Activated CD4-positive, alpha-beta memory T cell treated with anti-CD3 and anti-CD28 coated beads for 36 hours (primary cell): ENCODE results near the gene HOXD12. TPM values are rescaled to one million over a fixed set of nuclear protein-coding genes. Genes with fewer than 3 reads are reported as not detected.

ENCODE experiments used
- CTCF ChIA-PET: fragments of 350-600 bp; sonication (Branson Sonifier 250); formaldehyde crosslinking; loops from one replicate; lab custom pipeline; 2021; ENCODE audit warnings: antibody characterized with exemption, inconsistent platforms; lab: Charles Lee
- POLR2A ChIA-PET: fragments of 350-600 bp; sonication (Branson Sonifier 250); formaldehyde crosslinking; loops from one replicate; lab custom pipeline; 2021; ENCODE audit warnings: antibody characterized with exemption; lab: Charles Lee
- DNase-seq: peaks from one replicate; pipeline ENCODE4 v3.0.0-alpha.2; 2020
- H3K27ac Mint-ChIP-seq: one replicate; pipeline ENCODE4 v1.8.0; 2021; ENCODE audit warnings: mixed read lengths
- H3K27me3 Mint-ChIP-seq: one replicate; pipeline ENCODE4 v1.8.0; 2021; ENCODE audit warnings: mixed read lengths
- H3K36me3 Mint-ChIP-seq: one replicate; pipeline ENCODE4 v1.8.0; 2021; ENCODE audit warnings: mixed read lengths
- H3K4me1 Mint-ChIP-seq: one replicate; pipeline ENCODE4 v1.8.0; 2021; ENCODE audit warnings: low read depth, mixed read lengths
- H3K4me3 Mint-ChIP-seq: one replicate; pipeline ENCODE4 v1.8.0; 2021; ENCODE audit warnings: mild to moderate bottlenecking, mixed read lengths
- H3K9me3 Mint-ChIP-seq: one replicate; pipeline ENCODE4 v1.8.0; 2021; ENCODE audit warnings: mixed read lengths
- intact Hi-C: fragments of 100-400 bp; cut with micrococcal nuclease; formaldehyde crosslinking; loops from one replicate; pipeline ENCODE4 v1.15.1; 2023
- total RNA-seq, 2 experiments: library from RNA; stranded (reverse); gene quantifications; one replicate each; pipeline ENCODE4 v1.2.3, GENCODE V29; 2021

HOXD12 gene
- total RNA-seq, 2 experiments from 2014 or later: not detected

GRCh38 chr2:176089843-176090395 lies 9.7 kb upstream of the HOXD12 start:
- Mint-ChIP-seq H3K27ac (no peak overlapping the region), H3K9me3 (no peaks in the 10 kb centered on the region), H3K27me3 (peaks cover 87% of the 10 kb centered on the region), H3K36me3 (peaks cover 9% of the 10 kb centered on the region), H3K4me3 (no peak overlapping the region), H3K4me1 (peaks cover 17% of the 10 kb centered on the region)
- intact Hi-C loops: loop anchor here (2.0 to 10.0 kb wide), 3 partner anchors 72 to 885 kb away; no protein-coding TSS in a partner anchor
- ChIA-PET CTCF (interaction anchor here (1.2 to 1.7 kb wide), 2 partner anchors 37 to 400 kb away, joined by 4 to 7 read pairs; no protein-coding TSS in a partner anchor), POLR2A (no interaction called here)
- no peak for DNase-seq

- intact Hi-C loops: loop anchor here (10.0 kb wide), 1 partner anchor 886 kb away; no protein-coding TSS in a partner anchor
- CTCF ChIA-PET: no interaction called here
- no peaks in the 10 kb centered on the region for H3K9me3 Mint-ChIP-seq
- H3K4me1 Mint-ChIP-seq: peaks cover 17% of the 10 kb centered on the region
- H3K27ac Mint-ChIP-seq: no peak overlapping the region
- POLR2A ChIA-PET: no interaction called here
- DNase-seq: no peak
- peaks cover 87% of the 10 kb centered on the region for H3K27me3 Mint-ChIP-seq
- H3K4me3 Mint-ChIP-seq: no peak overlapping the region
- peaks cover 9% of the 10 kb centered on the region for H3K36me3 Mint-ChIP-seq
These were observed 8.7 kb upstream of the HOXD12 start for GRCh38 chr2:176090862-176091261.

- peaks cover 22% of the 10 kb centered on the region for H3K4me1 Mint-ChIP-seq
- peak overlapping the region; percentile 29 for H3K4me3 Mint-ChIP-seq
- H3K9me3 Mint-ChIP-seq: no peaks in the 10 kb centered on the region
- no peak for DNase-seq
- peaks cover 9% of the 10 kb centered on the region for H3K36me3 Mint-ChIP-seq
- ChIA-PET CTCF (no interaction called here), POLR2A (no interaction called here)
- H3K27me3 Mint-ChIP-seq: peaks cover 88% of the 10 kb centered on the region
- intact Hi-C loops: loop anchor here (10.0 kb wide), 1 partner anchor 887 kb away; no protein-coding TSS in a partner anchor
- peak overlapping the region; percentile 33 for H3K27ac Mint-ChIP-seq
These were observed 8.0 kb upstream of the HOXD12 start for GRCh38 chr2:176091329-176092258.

GRCh38 chr2:176092270-176093144 lies 7.1 kb upstream of the HOXD12 start, which contains the start of gene HOXD13:
HOXD13 (plus strand) TSS chr2:176092721; CDS start chr2:176092891, 170 bp downstream.
- ChIA-PET CTCF (no interaction called here), POLR2A (no interaction called here)
- Mint-ChIP-seq H3K27me3 (peaks cover 87% of the 10 kb centered on the region), H3K27ac (peak within 1 kb of the TSS; percentile 33), H3K9me3 (no peaks in the 10 kb centered on the region), H3K4me3 (peak within 1 kb of the TSS; percentile 29), H3K4me1 (peaks cover 25% of the 10 kb centered on the region), H3K36me3 (peaks cover 6% of the 10 kb centered on the region)
- DNase-seq: no peak
- intact Hi-C loops: loop anchor here (10.0 kb wide), 1 partner anchor 888 kb away; no protein-coding TSS in a partner anchor

GRCh38 chr2:176093145-176093897 lies 6.3 kb upstream of the HOXD12 start:
- Mint-ChIP-seq H3K4me1 (peaks cover 27% of the 10 kb centered on the region), H3K27me3 (peaks cover 87% of the 10 kb centered on the region), H3K36me3 (peaks cover 6% of the 10 kb centered on the region), H3K4me3 (no peak overlapping the region), H3K9me3 (no peaks in the 10 kb centered on the region), H3K27ac (no peak overlapping the region)
- intact Hi-C loops: loop anchor here (10.0 kb wide), 1 partner anchor 889 kb away; no protein-coding TSS in a partner anchor
- no peak for DNase-seq
- ChIA-PET POLR2A (no interaction called here), CTCF (interaction anchor here (0.8 to 5.8 kb wide), 3 partner anchors 14 to 404 kb away, joined by 3 to 130 read pairs (median 3); no protein-coding TSS in a partner anchor)

GRCh38 chr2:176093898-176094249 lies 5.7 kb upstream of the HOXD12 start:
- Mint-ChIP-seq H3K9me3 (no peaks in the 10 kb centered on the region), H3K27me3 (peaks cover 85% of the 10 kb centered on the region), H3K4me1 (peaks cover 25% of the 10 kb centered on the region), H3K27ac (no peak overlapping the region), H3K4me3 (no peak overlapping the region), H3K36me3 (peaks cover 6% of the 10 kb centered on the region)
- ChIA-PET POLR2A (no interaction called here), CTCF (interaction anchor here (0.8 to 5.8 kb wide), 3 partner anchors 14 to 405 kb away, joined by 3 to 130 read pairs (median 3); no protein-coding TSS in a partner anchor)
- intact Hi-C loops: loop anchor here (10.0 kb wide), 1 partner anchor 889 kb away; no protein-coding TSS in a partner anchor
- no peak for DNase-seq

GRCh38 chr2:176094349-176094748 lies 5.2 kb upstream of the HOXD12 start:
- POLR2A ChIA-PET: no interaction called here
- Mint-ChIP-seq H3K27ac (no peak overlapping the region), H3K4me3 (no peak overlapping the region)

GRCh38 chr2:176095421-176095820 lies 4.2 kb upstream of the HOXD12 start:
- Mint-ChIP-seq H3K4me1 (peaks cover 25% of the 10 kb centered on the region), H3K27me3 (peaks cover 84% of the 10 kb centered on the region), H3K27ac (no peak overlapping the region), H3K4me3 (no peak overlapping the region), H3K9me3 (no peaks in the 10 kb centered on the region), H3K36me3 (peaks cover 4% of the 10 kb centered on the region)
- CTCF ChIA-PET: interaction anchor here (0.7 to 5.8 kb wide), 7 partner anchors 15 to 844 kb away, joined by 3 to 130 read pairs (median 5); no protein-coding TSS in a partner anchor
- POLR2A ChIA-PET: no interaction called here
- DNase-seq: no peak
- intact Hi-C loops: loop anchor here (5.0 to 10.0 kb wide), 2 partner anchors 843 to 891 kb away; no protein-coding TSS in a partner anchor

More at GRCh38 chr2:176094349-176094748, 5.2 kb upstream of the HOXD12 start:
- Mint-ChIP-seq H3K27me3 (peaks cover 87% of the 10 kb centered on the region), H3K9me3 (no peaks in the 10 kb centered on the region), H3K4me1 (peaks cover 25% of the 10 kb centered on the region), H3K36me3 (peaks cover 5% of the 10 kb centered on the region)
- DNase-seq: no peak
- intact Hi-C loops: loop anchor here (10.0 kb wide), 1 partner anchor 890 kb away; no protein-coding TSS in a partner anchor
- CTCF ChIA-PET: interaction anchor here (0.8 to 5.8 kb wide), 3 partner anchors 15 to 405 kb away, joined by 3 to 130 read pairs (median 3); no protein-coding TSS in a partner anchor

- H3K4me3 Mint-ChIP-seq: peak overlapping the region; percentile 57
- intact Hi-C loops: loop anchor here (2.0 to 10.0 kb wide), 3 partner anchors 16 to 892 kb away; no protein-coding TSS in a partner anchor
- peaks cover 4% of the 10 kb centered on the region for H3K36me3 Mint-ChIP-seq
- H3K27ac Mint-ChIP-seq: no peak overlapping the region
- no peak for DNase-seq
- peaks cover 84% of the 10 kb centered on the region for H3K27me3 Mint-ChIP-seq
- POLR2A ChIA-PET: no interaction called here
- peaks cover 25% of the 10 kb centered on the region for H3K4me1 Mint-ChIP-seq
- H3K9me3 Mint-ChIP-seq: no peaks in the 10 kb centered on the region
- CTCF ChIA-PET: interaction anchor here (0.6 to 5.8 kb wide), 19 partner anchors 8 to 1825 kb away, joined by 3 to 130 read pairs (median 5); partner anchors contain the start of gene LNPK
These were observed 3.2 kb upstream of the HOXD12 start for GRCh38 chr2:176096243-176096985.
